GM08714 (cell line): Measurements from ENCODE around the gene NAALADL2.

Experiments
- H3K4me3 ChIP-seq: fragments of 200-500 bp; sonication (Bioruptor generic); 2 replicates; pipeline ENCODE4 v1.5.1; 2014; ENCODE audit warnings: mild to moderate bottlenecking, low read length, inconsistent platforms
- ZNF274 ChIP-seq: IDR thresholded peaks from 2 replicates; pipeline ENCODE4 v1.6.1; 2012; ENCODE audit warnings: mild to moderate bottlenecking, low read depth, low read length

NAALADL2 gene

DNA sequence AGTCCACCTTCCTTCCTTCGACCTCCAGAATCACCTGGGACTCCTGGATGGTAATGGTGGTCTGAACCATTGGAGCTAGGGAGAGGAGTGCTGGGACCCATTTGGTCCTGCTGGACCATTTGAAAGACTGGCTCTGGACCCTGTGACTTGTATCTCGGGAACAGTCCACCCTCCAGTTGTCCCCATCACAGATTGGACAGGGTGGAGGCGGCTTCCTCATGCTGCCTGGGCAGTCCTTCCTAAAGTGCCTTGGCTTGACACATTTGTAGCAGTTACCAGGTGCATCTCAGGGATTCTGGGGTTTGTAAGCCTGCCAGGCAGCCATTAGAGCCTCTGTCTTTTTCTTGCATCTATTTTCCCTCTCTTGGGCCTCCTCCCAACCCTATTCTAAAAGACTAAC lies 758.1 kb downstream of the NAALADL2 start:
- H3K4me3 ChIP-seq = no peak overlapping the region
- no peak for TF ChIP-seq ZNF274

DNA sequence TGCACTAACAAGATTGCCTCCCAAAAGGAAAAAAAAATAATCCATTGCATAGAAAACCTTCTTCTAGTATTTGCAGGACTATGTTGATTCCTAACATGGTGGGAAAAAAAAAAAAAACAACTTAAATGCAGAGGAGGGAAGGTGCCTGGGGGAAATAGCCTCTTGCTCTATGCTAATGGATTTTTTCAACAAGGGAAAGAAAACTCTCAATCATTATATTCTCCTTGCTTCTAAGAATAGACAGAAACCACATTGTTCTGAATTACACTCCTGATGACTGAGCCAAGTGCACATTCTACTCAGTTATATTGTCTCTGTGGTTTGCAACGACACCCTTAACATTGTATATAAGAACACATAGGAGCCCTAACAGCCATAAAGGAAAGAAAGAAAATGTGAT lies 760.2 kb downstream of the NAALADL2 start:
- no peak overlapping the region for H3K4me3 ChIP-seq
- no peak for TF ChIP-seq ZNF274

GRCh38 chr3:175620093-175620492 lies 761.0 kb downstream of the NAALADL2 start:
- no peak overlapping the region for H3K4me3 ChIP-seq
- TF ChIP-seq ZNF274 = no peak

- no peak for TF ChIP-seq ZNF274
- H3K4me3 ChIP-seq = no peak overlapping the region
Measured at GRCh38 chr3:175620532-175620931, 761.4 kb downstream of the NAALADL2 start.

- H3K4me3 ChIP-seq = no peak overlapping the region
- no peak for TF ChIP-seq ZNF274
Measured at GRCh38 chr3:175640958-175641357, 781.8 kb downstream of the NAALADL2 start.

DNA sequence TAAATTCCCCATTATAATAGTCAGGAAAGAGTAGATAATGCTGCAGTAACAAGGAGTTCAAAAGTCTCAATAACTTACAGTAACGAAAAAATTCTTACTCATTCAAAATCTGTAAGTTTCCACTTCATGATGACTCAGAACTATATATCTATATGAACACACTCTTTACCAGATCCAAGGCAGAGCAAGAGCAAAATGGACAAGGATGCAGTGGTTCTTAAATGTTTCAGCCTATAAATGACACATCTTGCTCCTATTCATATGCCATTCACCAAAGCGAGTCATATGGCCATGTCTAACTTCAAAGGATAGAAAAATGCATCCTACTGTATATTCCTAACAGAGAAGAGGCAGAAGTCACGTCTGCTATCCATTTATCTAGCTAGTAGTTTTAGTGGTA lies 787.7 kb downstream of the NAALADL2 start:
- H3K4me3 ChIP-seq = no peak overlapping the region
- no peak for TF ChIP-seq ZNF274

GRCh38 chr3:175648899-175649298 lies 789.8 kb downstream of the NAALADL2 start:
- TF ChIP-seq ZNF274 = no peak
- H3K4me3 ChIP-seq = no peak overlapping the region

DNA sequence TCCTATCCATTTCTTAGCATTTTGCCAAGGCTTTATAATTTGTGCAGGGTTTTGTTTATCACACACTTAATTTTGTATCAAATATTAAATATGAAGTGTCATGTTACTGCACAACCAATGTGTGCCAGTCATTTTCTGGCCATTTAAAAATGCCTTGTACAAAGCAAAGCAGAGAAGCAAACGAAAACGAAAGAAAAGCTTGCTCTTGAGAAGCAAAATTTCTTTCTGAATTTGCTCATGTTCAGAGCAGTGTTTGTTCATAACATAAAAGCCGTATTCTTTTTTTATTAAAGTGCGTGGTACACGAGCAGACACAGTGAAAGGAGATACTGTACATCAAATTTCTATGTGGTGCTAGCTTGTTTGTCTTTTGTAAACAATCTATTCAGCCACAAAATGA lies 792.6 kb downstream of the NAALADL2 start:
- TF ChIP-seq ZNF274 = no peak
- H3K4me3 ChIP-seq = no peak overlapping the region

GRCh38 chr3:175655351-175655750 lies 796.2 kb downstream of the NAALADL2 start:
- no peak for TF ChIP-seq ZNF274
- H3K4me3 ChIP-seq = no peak overlapping the region

GRCh38 chr3:175656461-175656860 lies 797.3 kb downstream of the NAALADL2 start:
- TF ChIP-seq ZNF274 = no peak
- no peak overlapping the region for H3K4me3 ChIP-seq

GRCh38 chr3:175659670-175660350 lies 800.7 kb downstream of the NAALADL2 start:
- H3K4me3 ChIP-seq = no peak overlapping the region
- TF ChIP-seq ZNF274 = no peak

GRCh38 chr3:175662815-175663214 lies 803.7 kb downstream of the NAALADL2 start:
- H3K4me3 ChIP-seq = no peak overlapping the region
- no peak for TF ChIP-seq ZNF274

- no peak for TF ChIP-seq ZNF274
- no peak overlapping the region for H3K4me3 ChIP-seq
Measured at GRCh38 chr3:175664911-175665310, 805.8 kb downstream of the NAALADL2 start.

- H3K4me3 ChIP-seq = no peak overlapping the region
- TF ChIP-seq ZNF274 = no peak
Measured at GRCh38 chr3:175668300-175668699, 809.2 kb downstream of the NAALADL2 start.

- TF ChIP-seq ZNF274 = no peak
- H3K4me3 ChIP-seq = no peak overlapping the region
Measured at GRCh38 chr3:175670557-175670956, 811.4 kb downstream of the NAALADL2 start.

GRCh38 chr3:175672119-175672689 lies 813.1 kb downstream of the NAALADL2 start:
- no peak overlapping the region; the same call in 1 of the 2 replicates for H3K4me3 ChIP-seq

More at GRCh38 chr3:175672119-175672689, 813.1 kb downstream of the NAALADL2 start:
- TF ChIP-seq ZNF274 = no peak
